ENCODE measurements around the gene ETV6.

ETV6 gene

DNA sequence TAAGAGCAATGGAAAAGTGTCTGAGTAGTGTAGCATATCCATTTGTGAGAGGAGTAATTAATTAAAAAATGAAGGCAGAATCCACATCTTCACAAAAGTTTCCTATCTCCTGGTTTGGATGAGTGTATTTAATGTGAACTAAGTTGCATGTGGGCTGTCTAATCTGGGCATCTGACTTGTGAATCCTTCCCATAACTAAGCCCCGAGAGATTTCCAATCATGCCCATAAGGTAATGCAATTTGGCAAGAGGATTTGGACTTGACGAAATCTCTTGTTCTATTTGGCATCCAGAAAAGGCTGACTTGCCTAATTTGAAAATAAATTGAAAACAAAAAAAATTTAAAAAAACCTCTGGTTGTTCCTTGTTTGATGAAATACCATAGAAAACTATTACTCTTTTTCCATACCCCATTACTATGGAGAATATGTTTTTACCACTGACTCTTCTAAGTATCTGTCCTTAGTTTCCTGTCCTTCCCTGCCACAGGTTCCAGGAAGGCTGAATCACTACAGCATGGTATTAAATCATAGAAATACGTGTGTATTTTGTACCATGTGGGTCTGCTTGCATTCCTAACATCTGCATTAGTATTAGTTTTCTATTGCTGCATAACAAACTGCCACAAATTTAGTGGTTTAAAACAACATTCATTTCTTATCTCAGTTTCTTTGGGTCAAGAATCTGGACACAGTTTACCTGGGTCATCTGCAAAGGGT is 48.4 kb downstream of the ETV6 start:
- DNase-seq, result no peak

GRCh38 chr12:11698729-11699128 is 49.3 kb downstream of the ETV6 start:
- no peak for DNase-seq

GRCh38 chr12:11701433-11701832 is 52.0 kb downstream of the ETV6 start:
- DNase-seq, result no peak

DNA sequence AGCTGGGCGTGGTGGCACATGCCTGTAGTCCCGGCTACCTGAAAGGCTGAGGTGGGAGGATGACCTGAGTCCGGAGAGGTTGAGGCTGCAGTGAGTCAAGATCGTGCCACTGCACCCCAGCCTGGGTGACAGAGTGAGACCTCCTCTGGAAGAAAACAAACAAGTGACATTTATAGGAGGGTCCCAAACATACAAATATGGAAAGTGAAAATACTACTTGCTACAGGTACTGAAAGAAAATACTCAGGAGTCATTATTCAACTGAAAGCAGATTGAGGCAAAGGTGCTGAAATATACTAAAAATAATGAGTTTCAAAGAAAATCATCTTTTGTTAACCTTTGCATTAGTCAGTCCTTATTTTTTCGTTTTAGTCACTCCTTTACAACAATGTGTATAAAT is 53.5 kb downstream of the ETV6 start:
- no peak for DNase-seq

DNA sequence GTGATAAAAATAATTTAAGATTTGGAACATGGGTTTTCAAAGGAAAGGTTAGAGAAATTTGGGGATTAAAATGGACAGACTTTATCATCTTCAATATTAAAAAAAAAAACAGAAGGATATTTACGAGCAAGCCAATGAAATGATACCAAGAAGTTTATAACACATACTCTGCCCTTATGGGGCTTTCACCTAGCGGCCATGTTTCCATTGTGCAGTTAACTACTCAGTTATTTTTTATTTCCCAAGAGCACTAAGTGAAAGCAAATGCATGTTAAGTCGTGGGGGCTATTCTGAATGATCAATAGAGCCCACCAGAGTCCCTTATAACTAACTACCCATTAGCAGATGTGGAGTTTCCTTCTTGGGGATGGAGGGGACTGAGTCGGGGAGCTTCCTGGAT is 53.9 kb downstream of the ETV6 start:
- no peak for DNase-seq

- DNase-seq, result no peak
Measured at GRCh38 chr12:11704089-11704488, 54.6 kb downstream of the ETV6 start.

DNA sequence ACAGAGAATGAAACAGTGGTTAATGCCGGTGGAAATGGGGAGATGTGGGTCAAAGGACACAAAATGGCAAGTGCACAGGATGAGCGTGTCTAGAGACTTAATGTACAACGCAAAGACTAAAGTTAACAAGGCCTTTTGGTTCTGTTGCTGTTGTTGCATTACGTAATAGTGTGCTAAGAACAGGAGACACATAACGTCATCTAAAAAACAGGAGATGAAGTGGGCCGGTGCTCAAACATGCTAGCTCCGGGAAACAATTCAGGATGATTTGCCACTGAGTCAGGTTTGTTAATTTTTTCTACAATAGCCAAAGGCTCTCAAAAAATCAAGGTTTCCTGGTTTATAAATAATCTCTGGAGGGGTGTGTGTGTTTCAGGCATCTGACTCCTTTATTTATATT is 55.5 kb downstream of the ETV6 start:
- peak; percentile 73 for DNase-seq

- peak; percentile 47 for DNase-seq
Measured at GRCh38 chr12:11706509-11707379, 57.3 kb downstream of the ETV6 start.

DNA sequence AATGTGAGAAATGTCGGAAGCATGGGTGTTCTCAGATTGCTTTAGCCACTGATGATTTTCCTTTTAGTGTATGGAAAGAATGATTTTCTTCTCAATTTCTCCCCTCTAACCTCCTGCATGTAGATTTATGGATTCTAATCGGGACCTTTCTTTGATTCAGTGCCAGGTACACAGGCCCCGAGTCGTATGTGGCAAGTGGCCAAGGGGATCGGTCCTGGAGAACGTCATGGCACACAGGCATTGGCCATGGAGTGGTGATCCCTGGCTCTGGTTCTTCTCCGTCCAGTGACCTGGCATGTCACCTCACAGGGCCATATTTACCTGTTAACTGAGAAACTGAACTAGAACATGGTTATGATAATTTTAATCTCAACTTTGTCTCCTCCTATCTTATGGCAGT is 58.1 kb downstream of the ETV6 start:
- DNase-seq, result peak; percentile 28

DNA sequence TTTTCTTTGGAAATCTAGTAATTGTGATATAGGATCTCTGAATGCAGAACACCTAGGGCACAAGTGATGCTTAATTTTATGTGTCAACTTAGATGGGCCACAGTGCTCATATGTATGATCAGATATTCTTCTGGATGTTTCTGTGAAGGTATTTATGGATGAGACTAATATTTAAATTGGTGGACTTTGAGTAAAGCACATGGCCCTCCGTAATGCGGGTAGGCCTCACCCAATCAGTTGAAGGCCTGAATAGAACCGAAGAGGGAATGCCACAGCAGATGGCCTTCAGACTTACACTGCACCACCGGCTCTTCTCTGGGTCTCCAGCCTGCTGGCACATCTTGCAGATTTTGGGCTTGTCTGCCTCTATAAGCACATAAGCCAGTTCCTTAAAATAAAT is 60.0 kb downstream of the ETV6 start:
- DNase-seq, result no peak

GRCh38 chr12:11710431-11710830 is 61.0 kb downstream of the ETV6 start:
- no peak for DNase-seq

GRCh38 chr12:11710906-11711305 is 61.4 kb downstream of the ETV6 start:
- DNase-seq, result no peak

GRCh38 chr12:11711651-11712327 is 62.3 kb downstream of the ETV6 start:
- no peak for DNase-seq

DNA sequence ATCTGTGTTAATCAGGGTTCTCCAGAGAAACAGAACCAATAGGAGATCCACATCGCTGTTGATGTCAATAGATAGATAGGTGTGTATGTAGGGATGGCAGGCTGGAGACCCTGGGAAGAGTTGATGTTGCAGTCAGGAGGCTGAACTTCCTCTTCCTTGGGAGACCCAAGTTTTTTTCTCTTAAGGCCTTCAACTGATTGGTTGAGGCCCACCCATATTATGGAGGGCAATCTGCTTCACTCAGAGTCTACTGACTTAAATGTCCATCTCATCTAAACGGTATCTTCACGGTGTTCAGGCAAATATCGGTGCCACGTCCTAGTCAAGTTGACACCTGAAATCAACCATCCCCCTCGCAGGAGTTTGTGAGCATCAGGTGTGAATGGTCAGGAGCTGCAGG is 63.0 kb downstream of the ETV6 start:
- no peak for DNase-seq

DNA sequence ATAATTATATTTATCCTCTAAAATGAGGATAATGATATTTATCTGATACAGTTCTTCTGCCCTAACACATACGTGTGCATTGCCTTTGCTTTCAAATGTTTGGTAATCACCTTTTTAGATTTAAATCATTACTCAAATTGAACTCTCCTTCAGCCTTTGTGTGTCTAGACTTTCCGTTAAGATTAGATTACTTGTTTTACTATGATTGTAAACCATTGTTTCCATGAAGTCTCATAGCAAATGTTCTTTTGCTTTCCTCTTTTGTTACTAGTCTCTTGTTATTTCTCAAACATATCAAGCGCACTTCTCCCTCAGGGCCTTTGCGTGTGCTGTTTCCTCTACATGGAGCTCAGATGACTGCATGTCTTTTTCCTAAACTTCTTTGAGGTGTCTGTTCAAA is 63.7 kb downstream of the ETV6 start:
- no peak for DNase-seq

DNA sequence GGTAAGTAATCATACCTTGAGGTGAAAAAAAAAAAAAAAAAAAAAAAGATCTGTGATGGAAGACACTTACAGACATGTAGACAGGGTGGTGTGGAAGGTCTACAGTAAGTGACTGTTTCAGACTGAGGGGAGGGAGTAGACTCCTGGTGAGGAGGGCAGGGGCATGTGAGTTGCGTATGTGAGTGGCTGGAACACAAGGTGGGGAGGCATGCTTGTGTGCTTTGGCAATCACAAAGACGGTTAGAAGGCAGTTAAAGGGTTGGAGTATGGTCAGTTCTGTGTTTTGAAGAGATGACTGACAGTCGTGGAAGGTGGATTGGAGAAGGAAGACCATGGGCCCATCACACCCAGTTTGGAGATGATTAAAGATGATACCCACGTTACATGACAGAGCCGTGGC is 65.2 kb downstream of the ETV6 start:
- DNase-seq, result no peak

GRCh38 chr12:11715621-11716020 is 66.1 kb downstream of the ETV6 start:
- no peak for DNase-seq

GRCh38 chr12:11716794-11717518 is 67.5 kb downstream of the ETV6 start:
- no peak for DNase-seq

GRCh38 chr12:11717519-11717961 is 68.1 kb downstream of the ETV6 start:
- no peak for DNase-seq

DNA sequence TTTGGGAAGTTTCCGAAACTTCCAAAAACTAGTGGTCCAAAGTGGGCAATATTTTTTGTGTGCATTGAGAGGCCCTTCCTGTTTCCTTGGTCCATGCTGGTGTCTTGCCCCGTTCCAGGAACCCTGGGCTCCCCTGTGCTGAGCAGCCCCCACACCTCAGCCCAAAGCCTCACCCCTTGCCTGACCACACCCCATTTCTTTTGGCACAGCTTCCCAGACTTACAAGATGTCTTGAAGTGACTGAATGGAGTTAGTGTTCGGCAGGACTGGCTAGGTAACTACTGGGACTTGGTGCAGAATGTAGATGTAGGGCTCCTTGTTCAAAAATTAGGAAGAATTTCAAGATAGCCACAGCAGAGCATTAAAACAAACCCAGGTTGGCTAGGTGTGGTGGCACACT is 68.6 kb downstream of the ETV6 start:
- DNase-seq, result no peak

DNA sequence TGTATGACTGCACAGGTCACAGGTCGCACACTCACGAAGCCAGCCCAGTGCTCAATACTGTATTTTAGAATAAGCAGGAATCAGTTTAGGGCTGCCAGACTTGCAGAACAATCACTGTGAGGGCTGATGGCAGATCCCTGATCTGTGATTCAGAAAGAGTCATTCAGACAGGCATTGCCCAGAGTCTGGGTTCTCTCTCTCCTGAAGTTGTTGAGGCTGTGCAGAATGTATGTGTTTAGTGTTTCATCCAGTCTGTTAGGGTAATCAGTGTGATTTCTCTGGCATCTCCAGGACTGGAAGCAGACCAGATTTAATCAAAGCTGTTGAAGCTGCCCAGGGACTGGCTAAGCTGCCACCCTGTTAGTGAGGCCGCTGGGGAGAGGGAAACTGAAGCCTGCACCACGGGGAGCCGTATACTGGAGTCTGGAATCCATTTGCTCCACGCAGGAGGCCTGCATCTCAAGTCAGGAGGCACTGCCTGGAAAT is 69.3 kb downstream of the ETV6 start:
- DNase-seq, result no peak

- no peak for DNase-seq
Measured at GRCh38 chr12:11719678-11720099, 70.2 kb downstream of the ETV6 start.

GRCh38 chr12:11722071-11722470 is 72.6 kb downstream of the ETV6 start:
- DNase-seq, result no peak
